Activated CD8-positive, alpha-beta T cell treated with anti-CD3 and anti-CD28 coated beads for 36 hours (primary cell): Measurements from ENCODE around the gene GRK4. TPM values are rescaled to one million over a fixed set of nuclear protein-coding genes. Genes with fewer than 3 reads are reported as not detected.

ENCODE experiments used
- ATAC-seq: fragments of 200-7000 bp; cut with Tn5 transposase; one replicate; pipeline ENCODE4 v1.10.0; 2021; ENCODE audit warnings: mild to moderate bottlenecking, moderate library complexity
- CTCF ChIA-PET: fragments of 350-600 bp; sonication (Branson Sonifier 250); formaldehyde crosslinking; loops from one replicate; lab custom pipeline; 2021; ENCODE audit warnings: antibody characterized with exemption; lab: Charles Lee
- POLR2A ChIA-PET: fragments of 350-600 bp; sonication (Branson Sonifier 250); formaldehyde crosslinking; loops from one replicate; lab custom pipeline; 2021; ENCODE audit warnings: antibody characterized with exemption; lab: Charles Lee
- DNase-seq: peaks from one replicate; pipeline ENCODE4 v3.0.0-alpha.2; 2020
- H3K27ac Mint-ChIP-seq: one replicate; pipeline ENCODE4 v1.8.0; 2021; ENCODE audit warnings: mild to moderate bottlenecking, mixed read lengths
- H3K27me3 Mint-ChIP-seq: one replicate; pipeline ENCODE4 v1.8.0; 2021; ENCODE audit warnings: mixed read lengths
- H3K36me3 Mint-ChIP-seq: one replicate; pipeline ENCODE4 v1.8.0; 2021; ENCODE audit warnings: low read depth, mixed read lengths
- H3K4me1 Mint-ChIP-seq: one replicate; pipeline ENCODE4 v1.8.0; 2021; ENCODE audit warnings: low read depth, mixed read lengths
- H3K4me3 Mint-ChIP-seq: one replicate; pipeline ENCODE4 v1.8.0; 2021; ENCODE audit warnings: mild to moderate bottlenecking, moderate library complexity, mixed read lengths
- H3K9me3 Mint-ChIP-seq: one replicate; pipeline ENCODE4 v1.8.0; 2021; ENCODE audit warnings: mixed read lengths
- CTCF ChIP-seq: fragments of 200-600 bp; IDR thresholded peaks from one replicate; pipeline ENCODE4 v1.8.0; 2022; ENCODE audit warnings: antibody characterized with exemption, mild to moderate bottlenecking
- intact Hi-C: fragments of 100-400 bp; cut with micrococcal nuclease; formaldehyde crosslinking; loops from one replicate; pipeline ENCODE4 v1.10.0; 2022
- total RNA-seq, 2 experiments: library from RNA; stranded (reverse); gene quantifications; one replicate each; pipeline ENCODE4 v1.2.3, GENCODE V29; 2021

Gene GRK4
- total RNA-seq, 2 experiments from 2014 or later: 2.8 to 3.0 TPM

- ATAC-seq: no peak
- CTCF ChIA-PET: interaction anchor here (1.2 kb wide), 1 partner anchor 11 kb away, joined by 3 read pairs; no protein-coding TSS in a partner anchor
Observed at GRCh38 chr4:3043282-3044020, 80.1 kb downstream of the GRK4 start.

GRCh38 chr4:3044870-3045819 lies 81.8 kb downstream of the GRK4 start:
- H3K9me3 Mint-ChIP-seq: peaks cover 7% of the 10 kb centered on the region
- ChIA-PET POLR2A (interaction anchor here (0.7 to 0.8 kb wide), 2 partner anchors 19 to 81 kb away, joined by 3 read pairs; partner anchors contain the start of gene GRK4), CTCF (interaction anchor here (1.4 to 1.7 kb wide), 2 partner anchors 31 to 80 kb away, joined by 3 to 4 read pairs; no protein-coding TSS in a partner anchor)
- peak overlapping the region; percentile 75 for H3K27ac Mint-ChIP-seq
- DNase-seq: peak; percentile 83
- no peak for TF ChIP-seq CTCF
- H3K4me1 Mint-ChIP-seq: peaks cover 47% of the 10 kb centered on the region
- peak; percentile 37 for ATAC-seq
- peaks cover 5% of the 10 kb centered on the region for H3K36me3 Mint-ChIP-seq
- H3K27me3 Mint-ChIP-seq: peaks cover 1% of the 10 kb centered on the region
- intact Hi-C loops: no loop called here
- no peak overlapping the region for H3K4me3 Mint-ChIP-seq

More at GRCh38 chr4:3043282-3044020, 80.1 kb downstream of the GRK4 start:
- Mint-ChIP-seq H3K9me3 (peaks cover 7% of the 10 kb centered on the region), H3K4me3 (no peak overlapping the region), H3K36me3 (peaks cover 5% of the 10 kb centered on the region), H3K4me1 (peaks cover 50% of the 10 kb centered on the region), H3K27ac (no peak overlapping the region), H3K27me3 (peaks cover under 1% of the 10 kb centered on the region)
- POLR2A ChIA-PET: no interaction called here
- TF ChIP-seq CTCF: no peak
- peak; percentile 49 for DNase-seq
- intact Hi-C loops: no loop called here

GRCh38 chr4:3046162-3046561 lies 82.8 kb downstream of the GRK4 start:
- H3K9me3 Mint-ChIP-seq: peaks cover 7% of the 10 kb centered on the region
- H3K36me3 Mint-ChIP-seq: peaks cover 5% of the 10 kb centered on the region
- DNase-seq: no peak
- ChIA-PET CTCF (interaction anchor here (0.8 to 1.7 kb wide), 5 partner anchors 8 to 68 kb away, joined by 3 to 5 read pairs (median 4); no protein-coding TSS in a partner anchor), POLR2A (no interaction called here)
- no peak for ATAC-seq
- TF ChIP-seq CTCF: no peak
- H3K4me1 Mint-ChIP-seq: peaks cover 43% of the 10 kb centered on the region
- peaks cover 1% of the 10 kb centered on the region for H3K27me3 Mint-ChIP-seq
- H3K27ac Mint-ChIP-seq: no peak overlapping the region
- H3K4me3 Mint-ChIP-seq: no peak overlapping the region
- intact Hi-C loops: no loop called here

- intact Hi-C loops: no loop called here
- Mint-ChIP-seq H3K4me1 (peaks cover 41% of the 10 kb centered on the region), H3K4me3 (no peak overlapping the region), H3K27ac (no peak overlapping the region), H3K27me3 (peaks cover 1% of the 10 kb centered on the region), H3K36me3 (peaks cover 5% of the 10 kb centered on the region), H3K9me3 (peaks cover 7% of the 10 kb centered on the region)
- TF ChIP-seq CTCF: no peak
- DNase-seq: no peak
- CTCF ChIA-PET: interaction anchor here (0.6 to 1.7 kb wide), 7 partner anchors 8 to 123 kb away, joined by 3 to 5 read pairs (median 4); no protein-coding TSS in a partner anchor
- no peak for ATAC-seq
- POLR2A ChIA-PET: no interaction called here
Observed at GRCh38 chr4:3046623-3047022, 83.3 kb downstream of the GRK4 start.
